Stimulated activated CD4-positive, alpha-beta T cell treated with anti-CD3 and anti-CD28 coated beads, TNF-alpha, amount 100 ng/mL, for 1 hour (primary cell): ENCODE measurements around the gene SNRPA.
A peak's percentile ranks its signal among the peaks of the same experiment; 100 is the strongest.
"Not testable (repeated sequence)": the region's sequence is repeated elsewhere in the genome, so short reads cannot be mapped to it uniquely, and the experiment has no call there.

ENCODE experiments used
- DNase-seq, 3 donors: peaks; one replicate each; pipeline ENCODE4 v3.0.0-alpha.2; 2020; ENCODE audit warnings: low read depth in 3 of 3, low spot score in 1 of 3

The SNRPA gene

GRCh38 chr19:40744554-40745401, 6.2 kb upstream of the SNRPA start:
- no peak for DNase-seq

- no peak for DNase-seq
Measured at GRCh38 chr19:40745402-40745780, 5.6 kb upstream of the SNRPA start.

DNA sequence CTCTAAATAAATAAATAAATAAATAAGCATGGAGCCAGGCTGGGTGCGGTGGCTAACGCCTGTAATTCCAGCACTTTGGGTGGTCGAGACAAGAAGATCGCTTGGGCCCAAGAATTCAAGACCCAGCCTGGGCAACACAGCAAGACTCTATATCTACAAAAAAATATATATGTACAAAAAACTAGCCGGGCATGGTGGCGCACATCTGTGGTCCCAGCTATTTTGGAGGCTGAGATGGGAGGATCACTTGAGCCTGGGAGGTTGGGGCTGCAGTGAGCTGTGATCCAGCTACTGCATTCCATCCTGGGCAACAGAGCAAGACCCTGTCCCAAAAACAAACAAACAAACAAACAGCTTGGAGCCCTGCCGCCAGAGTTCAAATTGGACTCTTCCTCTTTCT, 3.5 kb upstream of the SNRPA start:
- no peak for DNase-seq

- peak; percentile 93 to 99 (median 99) for DNase-seq
Measured at GRCh38 chr19:40750058-40750873, 737 bp upstream of the SNRPA start, which contains the start of gene ACTMAP. Gene ACTMAP (minus strand): TSS chr19:40750477. CDS start chr19:40749803, 674 bp downstream.

DNA sequence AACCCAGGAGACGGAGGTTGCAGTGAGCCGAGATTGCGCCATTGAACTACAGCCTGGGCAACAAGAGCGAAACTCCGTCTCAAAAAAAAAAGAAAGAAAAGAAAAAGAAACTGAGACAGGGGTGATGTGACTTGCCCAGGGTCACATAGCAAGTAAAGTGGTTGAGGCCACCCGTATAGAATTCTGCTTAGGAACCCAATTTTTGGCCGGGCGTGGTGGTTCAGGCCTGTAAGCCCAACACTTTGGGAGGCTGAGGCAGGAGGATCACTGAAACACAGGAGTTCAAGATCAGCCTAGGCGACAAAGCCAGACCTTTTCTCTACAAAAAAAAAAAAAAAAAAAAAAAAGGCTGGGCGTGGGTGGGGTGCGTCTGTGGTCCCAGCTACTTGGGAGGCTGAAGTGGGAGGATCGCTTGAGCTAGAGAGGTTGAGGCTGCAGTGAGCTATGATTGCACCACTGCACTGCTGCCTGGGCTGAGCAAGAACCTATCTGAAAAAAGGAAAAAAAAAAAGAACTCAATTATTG, 1.3 kb downstream of the SNRPA start:
- no peak for DNase-seq

DNA sequence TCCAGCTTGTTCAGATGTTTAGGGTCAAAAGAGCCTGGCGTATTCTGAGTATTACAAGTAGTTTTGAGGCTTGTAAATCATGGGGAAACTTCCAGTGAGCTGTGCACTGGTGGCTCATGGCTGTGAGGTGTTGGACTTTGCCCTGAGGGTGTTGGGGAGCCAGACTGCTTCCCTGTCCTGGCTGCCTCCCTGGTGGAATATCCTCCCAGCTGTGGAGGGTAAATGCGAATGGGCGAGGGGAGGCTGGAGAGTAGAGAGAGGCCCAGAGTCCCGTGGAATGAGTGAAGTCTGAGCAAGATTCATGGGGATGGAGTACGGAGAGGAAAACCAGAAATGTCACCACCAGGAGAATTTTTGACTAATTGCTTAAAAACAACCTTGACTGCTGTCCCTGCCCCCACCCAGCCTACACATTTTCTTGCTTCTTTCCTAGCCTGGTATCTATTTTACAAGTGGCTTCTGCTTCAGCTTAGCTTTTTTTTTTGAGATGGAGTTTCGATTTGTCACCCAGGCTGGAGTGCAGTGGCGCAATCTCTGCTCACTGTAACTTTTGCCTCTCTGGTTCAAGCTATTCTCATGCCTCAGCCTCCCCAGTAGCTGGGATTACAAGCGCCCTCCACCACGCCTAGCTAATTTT, 3.7 kb downstream of the SNRPA start:
- DNase-seq: peak in 1 of 3 donors; percentile 37

DNA sequence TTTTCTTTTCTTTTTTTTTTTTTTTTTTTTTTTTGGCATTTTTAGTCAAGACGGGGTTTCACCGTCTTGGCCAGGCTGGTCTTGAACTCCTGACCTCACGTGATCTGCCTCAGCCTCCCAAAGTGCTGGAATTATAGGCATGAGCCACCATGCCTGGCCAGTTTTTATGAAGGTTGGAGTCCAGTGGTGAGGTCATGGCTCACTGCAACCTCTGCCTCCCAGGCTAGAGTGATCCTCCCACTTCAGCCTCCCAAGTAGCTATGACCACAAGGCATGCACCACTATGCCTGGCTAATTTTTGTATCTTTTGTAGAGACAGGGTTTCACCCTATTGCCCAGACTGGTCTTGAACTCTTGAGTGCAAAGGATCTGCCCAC, 4.2 kb downstream of the SNRPA start:
- DNase-seq: no peak

DNA sequence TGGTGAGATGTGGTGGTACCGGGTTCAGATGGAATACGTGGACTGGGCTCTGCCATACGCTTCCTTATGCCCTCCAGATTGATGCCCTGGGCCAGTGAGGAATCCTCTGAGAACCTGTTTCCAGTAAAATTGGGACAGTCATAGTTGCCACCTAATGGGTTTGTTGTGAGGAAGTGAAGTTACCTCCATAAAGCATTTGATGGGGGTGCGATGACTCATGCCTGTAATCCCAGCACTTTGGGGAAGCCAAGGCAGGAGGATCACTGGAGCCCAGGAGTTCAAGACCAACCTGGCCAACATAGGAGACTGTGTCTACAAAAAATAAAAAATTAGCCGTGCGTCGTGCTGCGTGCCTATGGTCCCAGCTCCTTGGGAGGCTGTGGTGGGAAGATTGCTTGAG, 4.8 kb downstream of the SNRPA start:
- DNase-seq: no peak

GRCh38 chr19:40756502-40757110, 5.6 kb downstream of the SNRPA start:
- no peak for DNase-seq

GRCh38 chr19:40758491-40758890, 7.5 kb downstream of the SNRPA start:
- no peak for DNase-seq

GRCh38 chr19:40759352-40759751, 8.3 kb downstream of the SNRPA start:
- no peak for DNase-seq

DNA sequence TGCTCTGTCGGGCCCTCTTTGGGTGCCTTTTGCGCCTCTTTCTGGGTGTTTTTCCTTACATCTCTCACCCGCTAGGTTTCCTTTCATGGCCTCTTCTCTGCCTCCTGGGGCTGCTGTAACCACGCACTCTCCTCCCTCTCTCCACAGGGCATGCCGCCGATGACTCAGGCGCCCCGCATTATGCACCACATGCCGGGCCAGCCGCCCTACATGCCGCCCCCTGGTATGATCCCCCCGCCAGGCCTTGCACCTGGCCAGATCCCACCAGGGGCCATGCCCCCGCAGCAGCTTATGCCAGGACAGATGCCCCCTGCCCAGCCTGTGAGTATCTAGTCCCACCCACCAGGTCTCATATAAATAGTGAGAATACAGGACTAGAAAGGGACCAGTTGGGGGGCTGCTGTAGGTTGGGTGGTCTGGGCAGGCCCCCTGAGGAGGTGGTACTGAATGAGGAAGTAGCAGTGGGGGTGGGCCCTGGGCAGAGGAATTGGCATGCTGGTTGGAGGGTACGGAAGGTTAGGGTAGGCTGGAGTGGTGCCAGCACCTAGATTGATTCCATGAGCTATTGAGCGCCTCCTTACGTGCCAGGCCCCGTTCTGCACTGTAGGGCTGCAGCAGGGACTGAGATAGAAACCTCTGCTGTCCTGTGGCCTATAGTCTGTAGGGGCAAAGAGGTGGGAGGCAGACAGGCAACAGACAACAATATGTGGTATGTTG, 11.9 kb downstream of the SNRPA start:
- no peak for DNase-seq

DNA sequence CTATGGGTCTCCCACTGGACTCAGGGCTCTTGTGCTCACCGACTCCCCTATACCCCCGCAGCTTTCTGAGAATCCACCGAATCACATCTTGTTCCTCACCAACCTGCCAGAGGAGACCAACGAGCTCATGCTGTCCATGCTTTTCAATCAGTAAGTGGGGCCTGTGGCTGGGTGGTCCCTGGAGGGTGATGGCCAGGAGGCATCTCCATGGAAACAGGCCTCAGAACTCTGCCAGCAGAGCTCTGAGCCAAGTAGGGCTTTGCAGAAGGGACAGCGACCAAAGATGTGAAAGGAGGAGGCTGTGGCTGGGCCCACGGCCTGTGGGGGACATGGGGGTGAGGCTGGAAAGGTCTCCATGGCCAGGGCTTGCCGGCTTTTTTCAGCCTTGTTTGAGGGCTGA, 12.5 kb downstream of the SNRPA start:
- DNase-seq: no peak

DNA sequence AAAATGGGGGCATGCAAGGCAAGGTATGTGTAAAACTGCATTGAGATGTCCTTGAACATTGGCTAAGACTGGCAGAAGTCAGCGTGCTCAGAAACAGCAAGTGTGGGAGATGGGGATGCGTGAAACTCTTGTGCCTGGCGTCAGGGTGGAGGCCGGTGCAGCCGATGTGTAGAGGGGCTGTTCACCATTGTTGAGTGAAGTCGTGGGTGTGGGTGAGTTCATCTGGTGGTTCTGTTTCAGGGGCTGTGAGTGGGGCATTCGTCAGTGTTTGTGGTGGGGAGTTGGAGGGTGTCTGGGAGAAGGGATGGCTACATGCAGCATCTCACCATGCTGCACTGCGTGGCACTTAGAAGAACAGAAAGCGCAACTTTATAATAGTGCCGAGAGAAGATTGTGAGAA, 13.0 kb downstream of the SNRPA start:
- DNase-seq: no peak

DNA sequence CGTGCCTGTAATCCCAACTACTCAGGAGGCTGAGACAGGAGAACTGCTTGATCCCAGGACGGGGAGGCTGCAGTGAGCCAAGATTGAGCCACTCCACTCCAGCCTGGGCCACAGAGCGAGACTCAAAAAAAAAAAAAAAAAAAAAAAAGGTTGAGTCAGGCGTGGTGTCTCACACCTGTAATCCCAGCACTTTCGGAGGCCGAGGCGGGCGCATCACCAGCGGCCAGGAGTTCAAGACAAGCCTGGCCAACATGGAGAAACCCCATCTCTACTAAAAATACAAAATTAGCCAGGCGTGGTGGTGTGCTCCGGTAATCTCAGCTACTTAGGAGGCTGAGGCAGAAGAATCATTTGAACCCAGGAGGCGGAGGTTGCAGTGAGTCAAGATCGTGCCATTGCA, 15.4 kb downstream of the SNRPA start:
- DNase-seq: not testable (repeated sequence)

GRCh38 chr19:40768869-40769268, 17.9 kb downstream of the SNRPA start:
- DNase-seq: no peak

- DNase-seq: not testable (repeated sequence)
Measured at GRCh38 chr19:40771101-40771862, 20.3 kb downstream of the SNRPA start.

GRCh38 chr19:40774916-40775631, 24.1 kb downstream of the SNRPA start, which contains the start of gene MIA:
Gene MIA (plus strand): TSS chr19:40775521. CDS start chr19:40775543, 22 bp downstream.
- DNase-seq: no peak

GRCh38 chr19:40775632-40776022, 24.6 kb downstream of the SNRPA start:
- DNase-seq: no peak
